OCI-LY7 (cell line): ENCODE measurements around the gene SLC6A6.

Experiments
- CTCF ChIP-seq: fragments of 200-600 bp; sonication (generic); conservative IDR thresholded peaks from 2 replicates; pipeline ENCODE4 v1.5.1; 2014; ENCODE audit warnings: mild to moderate bottlenecking, antibody characterized with exemption, low read length, moderate library complexity, mixed read lengths
- EZH2phosphoT487 ChIP-seq: fragments of 200-600 bp; sonication (generic); IDR thresholded peaks from 2 replicates; pipeline ENCODE4 v1.6.1; 2018; ENCODE audit warnings: low read depth, borderline replicate concordance, mild to moderate bottlenecking, mixed run types, antibody characterized with exemption, low read length, moderate library complexity, mixed read lengths

DNA sequence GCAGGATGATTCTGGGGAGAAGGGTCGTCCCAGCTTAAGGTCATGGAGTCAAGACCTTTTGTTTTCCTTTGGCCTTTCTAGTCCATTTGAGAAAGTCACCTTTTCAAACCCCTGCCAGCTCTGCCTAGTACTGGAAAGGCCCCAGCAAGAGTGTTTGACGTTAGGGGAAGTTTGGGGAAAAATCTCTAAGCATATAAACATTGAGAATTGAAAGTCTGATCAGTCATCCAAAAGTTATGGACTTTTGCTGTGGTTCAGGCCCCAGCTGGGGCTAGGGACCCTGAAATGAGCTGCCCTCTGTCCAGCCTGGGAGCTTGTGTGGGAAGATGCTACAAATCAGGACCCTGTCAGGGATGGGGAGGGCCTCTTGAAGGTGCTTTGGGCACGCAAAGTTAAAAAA is 21.6 kb downstream of the SLC6A6 start:
- TF ChIP-seq CTCF, result no peak
- TF ChIP-seq EZH2phosphoT487, result no peak
